PC-9 (cell line): ENCODE measurements around the gene HPGDS.

Experiments used
- CTCF ChIP-seq: fragments of 200-600 bp; sonication (generic); conservative IDR thresholded peaks from 2 replicates; pipeline ENCODE4 v1.6.1; 2017; ENCODE audit warnings: mixed run types, antibody characterized with exemption, mild to moderate bottlenecking, moderate library complexity
- EZH2 ChIP-seq: fragments of 200-600 bp; sonication (generic); IDR thresholded peaks from 2 replicates; pipeline ENCODE4 v1.8.0; 2017; ENCODE audit warnings: antibody characterized with exemption, low read depth

- TF ChIP-seq CTCF (no peak), EZH2 (no peak)
Observed at GRCh38 chr4:94271248-94271647, 71.4 kb downstream of the HPGDS start.
